D721Med (cell line): ENCODE results near the gene FAM107B.

Experiments used
- DNase-seq: peaks from one replicate; pipeline ENCODE4 v3.0.0; 2011; ENCODE audit warnings: low spot score; ENCODE audit not compliant: insufficient read length
- FAIRE-seq: peaks from 2 replicates; lab custom pipeline; 2011; peaks lifted over from hg19 to GRCh38; lab: Jason Lieb, UNC
- CTCF ChIP-seq: IDR thresholded peaks from 2 replicates; pipeline ENCODE4 v1.5.1; 2012; ENCODE audit warnings: mild to moderate bottlenecking, control low read depth; ENCODE audit not compliant: insufficient read depth; ENCODE audit errors: missing control alignments

Gene FAM107B

DNA sequence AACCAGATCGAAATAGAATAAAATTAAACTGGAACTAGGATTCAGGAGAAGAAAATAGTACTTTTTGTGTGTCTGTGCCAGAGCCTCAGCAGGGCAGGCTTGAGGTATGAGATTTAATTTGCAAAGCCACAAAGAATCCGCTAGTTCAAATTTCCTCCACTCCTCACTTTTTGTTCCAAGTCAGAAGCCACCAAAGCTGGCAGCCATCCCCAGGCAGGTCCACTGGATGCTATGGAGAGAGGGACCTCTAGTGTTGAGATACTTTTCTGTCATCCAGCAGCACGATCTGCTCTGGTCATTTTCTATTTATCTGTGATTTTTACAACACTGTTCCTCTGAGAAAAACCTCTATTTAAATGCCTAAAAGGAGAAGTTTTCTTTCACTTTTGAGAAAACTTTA, 296.1 kb downstream of the FAM107B start:
- TF ChIP-seq CTCF, result peak; percentile 62
- FAIRE-seq (no peak), DNase-seq (no peak)

DNA sequence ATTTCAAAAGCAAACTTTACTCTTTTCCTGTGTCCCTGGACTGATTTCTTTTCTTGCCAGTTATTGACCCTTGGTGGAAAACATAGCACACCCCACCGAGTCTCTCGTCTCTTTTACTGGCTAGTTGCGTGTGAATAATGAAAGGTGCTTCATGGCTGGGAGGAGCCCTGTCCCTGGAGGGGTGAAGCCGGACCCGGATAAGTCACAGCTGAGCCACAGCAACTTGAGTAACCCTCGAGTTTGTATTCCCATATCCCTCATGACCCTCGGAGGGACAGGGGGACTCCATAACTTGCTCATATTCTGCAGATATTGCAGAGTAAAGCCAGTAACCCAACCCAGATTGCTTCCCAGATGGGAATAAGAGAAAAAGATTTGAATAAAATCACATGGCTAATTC, 296.5 kb downstream of the FAM107B start:
- DNase-seq (no peak), FAIRE-seq (no peak)
- no peak for TF ChIP-seq CTCF

DNA sequence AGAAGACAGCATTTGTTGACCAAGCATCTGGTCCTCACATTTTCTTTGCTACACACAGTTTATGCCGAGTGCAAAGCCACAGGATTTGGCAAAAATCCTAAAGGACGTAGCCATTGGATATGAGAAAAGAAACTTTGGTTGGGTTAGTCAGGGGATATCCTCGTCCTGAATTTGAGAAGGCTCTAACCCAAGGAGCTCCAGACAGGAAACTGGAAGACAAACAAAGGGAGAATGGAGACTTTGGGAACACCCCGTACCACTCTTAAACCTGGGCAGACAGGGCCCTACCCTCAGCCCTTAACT, 297.3 kb downstream of the FAM107B start:
- DNase-seq (no peak), FAIRE-seq (no peak)
- TF ChIP-seq CTCF, result no peak

- DNase-seq (no peak), FAIRE-seq (no peak)
- TF ChIP-seq CTCF, result no peak
Measured at GRCh38 chr10:14476641-14477407, 297.9 kb downstream of the FAM107B start.

GRCh38 chr10:14476006-14476405, 298.7 kb downstream of the FAM107B start:
- FAIRE-seq (no peak), DNase-seq (no peak)
- TF ChIP-seq CTCF, result no peak

DNA sequence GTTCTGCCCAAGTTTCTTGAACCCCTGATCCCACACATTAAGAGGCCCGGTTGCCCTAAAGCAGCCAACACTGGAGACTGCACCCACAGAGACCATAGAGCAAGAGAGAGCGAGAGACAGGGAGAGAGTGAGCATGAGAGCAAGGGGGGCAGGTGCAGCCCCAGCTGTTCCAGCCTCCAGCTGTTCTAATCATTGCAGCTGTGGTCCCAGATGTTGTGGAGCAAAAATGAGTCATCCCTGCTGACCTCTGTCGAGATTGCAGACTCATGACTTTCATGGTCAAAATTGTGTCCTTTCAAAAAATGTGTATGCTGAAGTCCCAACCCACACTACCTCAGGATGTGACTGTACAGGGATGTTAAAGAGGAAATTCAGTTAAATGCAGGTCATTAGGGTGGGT, 300.0 kb downstream of the FAM107B start:
- no peak for TF ChIP-seq CTCF
- no peak for FAIRE-seq
- DNase-seq, result no peak

DNA sequence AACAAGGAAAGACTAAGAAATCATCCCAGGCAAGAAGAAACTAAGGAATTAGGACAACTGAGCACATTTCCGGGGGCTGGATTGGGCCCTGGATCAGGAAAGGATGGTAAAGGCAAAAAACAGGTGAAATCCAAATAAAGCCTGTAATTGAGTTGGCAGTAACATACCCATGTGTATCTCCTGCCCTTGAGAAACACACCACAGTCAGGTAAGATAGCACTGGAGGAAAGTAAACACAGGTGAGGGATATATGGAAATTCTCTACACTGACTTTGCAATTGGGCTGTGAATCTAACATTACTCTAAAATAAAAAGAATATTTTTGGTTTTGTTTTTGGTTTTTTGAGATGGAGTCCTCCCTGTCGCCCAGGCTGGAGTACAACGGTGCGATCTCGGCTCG, 303.8 kb downstream of the FAM107B start:
- DNase-seq (no peak), FAIRE-seq (no peak)
- no peak for TF ChIP-seq CTCF
